HG02763 (cell line): ENCODE results near the gene LPAR2.
"Not testable (repeated sequence)": the region's sequence is repeated elsewhere in the genome, so short reads cannot be mapped to it uniquely, and the experiment has no call there.

Experiments used
- ATAC-seq: cut with Tn5 transposase; IDR thresholded peaks from one replicate; pipeline ENCODE4 v1.9.1; 2021; ENCODE audit warnings: mild to moderate bottlenecking, moderate library complexity; ENCODE audit not compliant: unreplicated experiment

Gene LPAR2

DNA sequence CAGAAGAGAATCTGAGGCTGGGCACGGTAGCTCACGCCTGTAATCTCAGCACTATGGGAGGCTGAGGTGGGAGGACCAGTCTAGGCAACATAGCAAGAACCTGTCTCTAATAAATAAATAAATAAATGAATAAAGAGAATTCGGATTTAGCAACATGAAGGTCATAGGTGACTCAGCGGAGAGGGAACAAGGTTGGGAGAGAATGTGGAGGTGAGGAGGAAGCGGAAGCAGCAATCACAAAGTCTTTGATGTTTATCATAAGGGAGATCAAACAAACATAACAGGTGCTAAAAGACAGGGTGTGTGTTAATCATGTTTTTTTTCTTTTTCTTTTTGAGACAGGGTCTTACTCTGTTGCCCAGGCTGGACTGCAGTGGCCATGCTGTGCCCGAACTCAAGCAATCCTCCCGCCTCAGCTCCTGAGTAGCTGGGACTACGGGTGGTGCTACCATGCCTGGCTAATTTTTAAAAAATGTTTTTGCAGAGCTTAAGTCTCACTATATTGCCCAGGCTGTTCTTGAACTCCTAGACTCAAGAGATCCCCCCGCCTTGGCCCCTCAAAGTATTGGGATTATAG is 25.8 kb downstream of the LPAR2 start:
- no peak for ATAC-seq

- no peak for ATAC-seq
Measured at GRCh38 chr19:19600793-19601330, 27.2 kb downstream of the LPAR2 start.

DNA sequence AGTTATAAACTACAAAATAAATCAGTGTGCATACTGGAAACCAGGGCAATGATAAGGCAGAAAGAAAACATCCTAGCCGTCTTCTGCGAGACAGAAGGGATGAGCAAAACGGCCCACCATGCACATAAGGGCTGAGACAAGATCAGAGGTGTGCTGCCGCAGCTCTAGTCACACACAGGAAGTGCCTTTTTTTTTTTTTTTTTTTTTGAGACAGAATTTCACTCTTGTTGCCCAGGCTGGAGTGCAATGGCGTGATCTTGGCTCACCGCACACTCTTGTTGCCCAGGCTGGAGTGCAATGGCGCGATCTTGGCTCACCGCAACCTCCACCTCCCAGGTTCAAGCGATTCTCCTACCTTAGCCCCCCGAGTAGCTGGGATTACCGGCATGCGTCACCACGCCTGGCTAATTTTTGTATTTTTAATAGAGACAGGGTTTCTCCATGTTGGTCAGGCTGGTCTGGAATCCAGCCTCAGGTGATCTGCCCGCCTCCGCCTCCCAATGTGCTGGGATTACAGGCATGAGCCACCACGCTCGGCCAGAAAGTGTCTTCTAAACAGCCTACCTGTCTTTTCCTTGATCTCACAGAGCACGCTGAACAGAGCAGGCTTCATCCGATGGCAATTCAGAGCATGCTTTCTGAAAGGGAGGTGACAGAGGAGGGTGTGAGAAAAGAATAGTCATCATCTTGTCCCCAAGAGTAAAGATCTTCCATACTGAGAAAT is 29.1 kb downstream of the LPAR2 start:
- ATAC-seq: not testable (repeated sequence)

DNA sequence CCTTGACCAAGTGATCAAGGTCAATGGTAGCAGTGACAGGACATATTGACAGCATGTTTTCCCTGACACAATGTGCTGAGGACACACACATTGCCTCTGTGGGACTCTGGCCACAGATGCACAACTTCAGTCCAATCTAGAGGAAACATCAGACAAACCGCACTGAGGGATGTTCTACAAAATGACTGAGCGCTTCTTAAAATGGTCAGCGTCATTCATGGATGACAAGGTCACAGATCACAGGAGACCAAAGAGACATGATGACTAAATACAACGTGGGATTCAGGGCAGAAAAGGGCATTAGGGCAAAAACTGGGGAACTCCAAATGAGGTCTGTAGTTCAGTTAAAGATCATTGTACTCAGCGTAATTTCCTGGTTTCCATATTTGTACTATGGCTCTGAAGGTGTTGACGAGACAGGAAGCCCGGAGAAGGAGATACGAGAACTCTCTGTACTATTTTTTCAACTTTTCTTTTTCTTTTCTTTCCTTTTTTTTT is 30.2 kb downstream of the LPAR2 start:
- no peak for ATAC-seq

DNA sequence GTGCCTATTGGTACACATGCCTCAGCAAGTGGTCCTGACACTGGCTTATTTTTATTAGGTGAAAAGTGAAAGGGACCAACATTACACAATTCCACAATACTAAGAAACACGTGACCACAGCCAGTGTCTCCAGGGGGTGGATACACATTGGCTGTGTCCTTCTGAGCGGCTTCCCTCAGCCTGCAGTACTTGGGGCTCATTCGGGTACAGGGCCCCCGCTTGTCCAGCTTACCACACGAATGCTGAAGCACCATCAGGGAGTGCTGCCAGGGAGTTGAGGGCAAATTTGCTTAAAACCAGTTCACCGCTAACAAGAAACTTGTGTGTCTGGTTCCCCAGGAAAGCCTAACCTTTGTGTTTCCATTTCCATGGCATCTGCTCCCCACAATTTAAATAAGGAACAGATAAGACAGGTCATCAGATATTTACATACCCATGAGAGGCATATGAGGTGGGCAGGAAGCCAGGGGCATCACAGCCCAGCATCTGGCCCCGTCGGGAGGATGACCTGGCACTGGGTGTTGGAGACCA is 32.8 kb downstream of the LPAR2 start:
- ATAC-seq: no peak

DNA sequence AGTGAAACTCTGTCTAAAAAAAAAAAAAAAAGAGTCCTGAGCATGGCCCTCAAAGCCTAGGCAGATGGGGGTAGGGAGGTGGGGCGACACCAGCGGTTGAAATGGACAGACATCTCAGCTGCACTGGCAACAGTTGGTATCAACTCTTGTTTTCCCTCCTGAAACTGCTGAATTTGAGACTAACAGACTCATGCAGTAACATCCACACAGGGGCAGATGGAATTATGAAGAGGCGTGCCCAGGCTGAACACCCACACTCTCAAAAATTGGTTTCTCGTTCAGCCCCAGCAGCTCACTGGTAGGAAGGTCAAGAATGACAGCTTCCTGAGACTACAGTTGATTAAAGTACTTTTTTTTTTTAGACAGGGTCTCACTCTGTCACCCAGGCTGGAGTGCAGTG is 33.6 kb downstream of the LPAR2 start:
- ATAC-seq: no peak

- no peak for ATAC-seq
Measured at GRCh38 chr19:19592690-19593089, 35.3 kb downstream of the LPAR2 start.

DNA sequence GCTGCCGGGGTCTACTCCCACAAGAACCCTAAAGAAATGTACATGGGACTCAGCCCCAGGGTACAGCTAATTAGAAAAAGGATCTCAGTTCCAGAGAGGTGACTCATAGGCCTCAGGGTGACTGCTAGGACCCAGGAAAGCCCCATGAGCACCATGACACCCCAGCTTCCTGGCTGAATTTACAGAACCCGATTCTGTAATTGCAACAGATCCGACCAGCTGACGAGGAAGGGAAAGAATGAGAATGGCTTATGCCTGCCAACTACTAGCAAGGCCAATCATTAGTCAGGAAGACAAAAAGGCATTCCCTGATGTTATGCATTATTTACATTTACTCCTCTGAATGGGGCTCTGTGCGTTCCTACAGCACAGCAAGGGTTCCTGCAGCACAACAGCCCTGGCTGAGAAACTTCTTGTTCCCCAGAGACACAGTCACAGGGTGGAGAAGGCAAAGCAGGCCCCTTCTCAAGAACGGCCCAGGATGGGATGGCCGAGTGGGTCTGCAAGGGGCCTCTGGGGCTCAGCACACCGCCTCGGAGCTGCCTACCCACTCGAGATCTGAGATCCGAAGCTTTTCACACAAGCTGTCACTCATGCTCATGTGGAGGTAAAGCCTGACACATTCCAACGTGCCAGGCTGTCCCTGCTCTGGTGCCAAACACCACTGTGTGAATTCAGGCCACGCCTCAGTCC is 36.7 kb downstream of the LPAR2 start:
- peak; percentile 46 for ATAC-seq

GRCh38 chr19:19588546-19588945 is 39.5 kb downstream of the LPAR2 start:
- ATAC-seq: no peak

- ATAC-seq: no peak
Measured at GRCh38 chr19:19587771-19588170, 40.2 kb downstream of the LPAR2 start.

DNA sequence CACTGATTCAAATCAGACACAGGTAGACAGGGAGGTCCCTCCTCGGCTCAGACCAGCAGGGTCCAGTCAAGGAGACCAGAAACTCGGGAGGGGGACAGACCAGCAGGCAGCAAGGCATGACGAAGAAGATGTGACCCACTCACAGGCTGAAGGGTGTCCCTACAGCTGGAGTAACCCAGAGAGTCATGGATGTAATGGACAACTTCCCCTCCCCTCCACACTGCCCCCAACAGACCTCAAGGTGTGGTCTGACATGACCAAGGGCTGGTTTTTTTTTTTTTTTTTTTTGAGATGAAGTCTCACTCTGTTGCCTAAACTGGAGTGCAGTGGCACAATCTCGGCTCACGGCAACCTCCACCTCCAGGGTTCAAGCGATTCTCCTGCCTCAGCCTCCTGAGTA is 43.7 kb downstream of the LPAR2 start:
- no peak for ATAC-seq

DNA sequence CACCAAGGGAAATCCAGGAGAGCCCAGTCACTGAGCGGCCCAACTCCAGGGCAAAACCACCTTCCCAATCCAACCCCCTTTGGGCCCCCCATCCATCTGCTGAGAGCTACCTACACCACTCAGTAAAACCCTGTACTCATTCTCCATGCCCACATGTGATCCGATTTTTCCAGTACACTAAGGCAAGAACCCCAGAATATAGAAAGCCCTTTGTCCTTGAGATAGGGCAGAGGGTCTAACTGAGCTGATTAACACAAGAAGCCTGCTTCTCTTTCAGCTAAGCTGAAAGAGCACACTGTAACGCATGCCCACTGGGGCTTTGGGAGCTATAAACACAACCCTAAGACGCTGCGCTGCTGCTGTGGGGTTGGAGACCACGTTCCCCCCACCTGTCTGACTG is 45.5 kb downstream of the LPAR2 start:
- no peak for ATAC-seq

- ATAC-seq: no peak
Measured at GRCh38 chr19:19581391-19581790, 46.6 kb downstream of the LPAR2 start.

DNA sequence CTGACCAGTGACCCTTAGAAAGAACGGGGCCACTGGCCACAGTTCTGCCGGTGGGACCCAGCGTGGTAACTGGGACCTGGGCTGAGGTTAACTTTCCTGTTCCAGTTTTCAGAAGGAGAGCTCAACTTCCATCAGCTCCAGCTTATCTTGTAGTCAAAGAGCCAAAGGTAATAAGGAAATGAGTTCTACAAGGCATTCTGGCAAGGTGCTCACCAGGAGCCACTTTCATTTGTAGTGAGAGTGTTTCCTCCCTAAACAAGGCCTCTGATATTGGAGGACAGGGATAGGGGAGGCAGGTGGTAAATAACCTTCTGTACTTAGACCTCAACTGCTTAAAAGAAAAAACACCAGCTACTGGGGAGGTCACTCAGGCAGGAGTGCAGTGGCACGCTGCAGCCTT is 47.6 kb downstream of the LPAR2 start:
- ATAC-seq: no peak

DNA sequence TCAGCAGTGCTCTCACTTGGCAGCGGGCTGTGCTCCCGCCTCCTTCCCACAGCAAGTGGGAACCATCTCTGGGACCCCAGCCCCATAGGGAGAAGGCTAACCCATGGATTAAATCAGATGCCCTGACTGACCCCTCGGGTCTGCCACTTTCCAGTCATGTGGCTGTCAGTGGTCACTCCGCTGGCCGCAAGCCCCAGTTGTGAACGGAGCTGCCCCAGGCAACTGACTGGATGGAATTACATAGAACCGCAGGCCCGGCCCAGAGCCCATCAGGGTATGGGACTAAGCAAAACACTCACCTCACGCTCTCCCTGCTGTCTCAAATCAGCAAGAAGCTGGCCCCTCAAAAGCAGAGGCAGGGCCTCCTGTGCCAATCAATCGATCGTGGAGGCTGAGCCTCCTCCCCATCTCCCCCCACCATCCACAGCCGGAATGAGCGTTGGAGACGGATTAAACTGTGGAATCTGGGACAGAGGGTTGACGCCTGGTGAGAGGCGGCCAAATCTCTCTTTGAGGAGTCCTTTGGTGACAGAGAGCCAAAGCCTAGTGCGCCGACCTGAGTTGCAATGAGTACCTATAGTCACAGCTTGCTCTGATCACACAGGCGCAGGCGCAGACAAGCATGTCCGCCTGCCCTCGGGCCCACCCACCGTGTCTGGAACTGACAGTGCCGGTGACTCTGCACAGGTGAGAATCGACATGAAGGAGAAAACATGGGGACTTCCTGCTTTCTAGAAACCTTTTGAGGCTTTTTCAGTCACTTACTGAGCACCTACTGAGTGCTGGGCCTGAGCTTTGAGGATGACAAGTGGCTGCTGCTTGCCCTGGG is 48.3 kb downstream of the LPAR2 start:
- ATAC-seq: no peak

DNA sequence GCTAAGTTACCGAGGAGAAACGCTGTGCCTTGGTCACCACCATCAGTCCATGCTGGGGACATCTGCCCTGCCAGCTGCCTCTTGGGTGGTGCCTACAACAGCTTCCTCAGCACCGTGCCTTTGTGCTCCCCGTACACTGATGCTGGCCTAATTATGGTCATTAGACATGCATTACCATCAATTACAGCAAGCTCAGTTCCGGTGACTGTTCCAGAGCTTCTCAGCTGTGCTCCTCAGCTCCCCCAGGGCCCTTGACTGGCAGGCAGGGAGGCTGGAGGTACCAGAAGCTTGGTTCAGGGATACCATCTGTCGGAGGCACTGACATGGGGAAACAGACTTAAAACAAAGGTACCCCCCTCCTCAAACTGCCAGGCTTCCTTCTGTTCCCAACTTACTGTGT is 49.8 kb downstream of the LPAR2 start:
- ATAC-seq: no peak

- ATAC-seq: no peak
Measured at GRCh38 chr19:19575411-19575810, 52.6 kb downstream of the LPAR2 start.
